ENCODE data around the gene DUOX1. TPM values are rescaled to one million over a fixed set of nuclear protein-coding genes. Genes with fewer than 3 reads are reported as not detected.

DUOX1 gene
- total and polyA plus RNA-seq, 2 donors (not counting 1 experiment from before 2014, with no cell fraction given): 0.27 TPM; not detected in 1

DNA sequence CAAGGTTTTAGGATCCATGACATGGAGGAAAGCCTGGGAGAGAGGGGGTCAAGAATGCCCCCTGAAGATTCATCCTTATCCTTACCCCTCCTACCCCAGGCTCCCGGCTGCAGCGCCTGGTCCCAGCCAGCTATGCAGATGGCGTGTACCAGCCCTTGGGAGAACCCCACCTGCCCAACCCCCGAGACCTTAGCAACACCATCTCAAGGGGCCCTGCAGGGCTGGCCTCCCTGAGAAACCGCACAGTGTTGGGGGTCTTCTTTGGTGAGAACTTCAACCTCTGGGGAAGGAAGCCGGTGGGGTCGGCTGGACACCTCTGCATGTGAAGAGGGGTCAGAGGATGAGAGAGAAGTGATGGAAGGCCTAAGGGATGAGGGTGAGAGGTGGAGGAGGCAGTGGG is 4.3 kb downstream of the DUOX1 start:
- ATAC-seq (ENCODE audit: low read depth) (no peak), DNase-seq (no peak)
- no peak overlapping the region for H3K9ac ChIP-seq (ENCODE audit: low read length)
- Mint-ChIP-seq H3K27ac (no peak overlapping the region), H3K4me3 (peak overlapping the region; percentile 77), H3K27me3 (peaks cover 63% of the 10 kb centered on the region), H3K9me3 (ENCODE audit: insufficient read depth) (no peaks in the 10 kb centered on the region), H3K4me1 (peaks cover 16% of the 10 kb centered on the region)
- intact Hi-C loops (cut with micrococcal nuclease): no loop called here
- H3K9me3 ChIP-seq (ENCODE audit: control extremely low read depth in 1 of 3, control insufficient read depth in 2 of 3, insufficient read depth in 1 of 3, low read length in 2 of 3): peaks cover 0 to 11% (median 0%) of the 10 kb centered on the region in 3 donors
- H3K4me1 ChIP-seq (ENCODE audit: control insufficient read depth in 2 of 2, insufficient read depth in 2 of 2, low read length in 2 of 2): peaks cover 24 to 30% of the 10 kb centered on the region in 2 donors
- WGBS (ENCODE audit: insufficient coverage): 100% methylated on average over 3 of the region's 7 CpGs
- H3K4me3 ChIP-seq (ENCODE audit: control extremely low read depth in 1 of 5, extremely low read depth in 1 of 5, insufficient read depth in 1 of 5, low read depth in 2 of 5, low read length in 4 of 5): no peak overlapping the region
- ChIA-PET POLR2A (no interaction called here), CTCF (interaction anchor here (0.9 to 1.6 kb wide), 3 partner anchors 8 to 13 kb away, joined by 3 to 12 read pairs (median 4); no protein-coding TSS in a partner anchor)
- H3K79me2 ChIP-seq (ENCODE audit: control insufficient read depth, insufficient read depth, low read length): no peaks in the 10 kb centered on the region
- no peaks in the 10 kb centered on the region for H3K36me3 ChIP-seq (replicated peaks in 1 of 2; ENCODE audit: control extremely low read depth in 1 of 2, control insufficient read depth in 1 of 2, extremely low read depth in 1 of 2, insufficient read depth in 2 of 2, low read length in 1 of 2)
- no peak for TF ChIP-seq EZH2 (IDR thresholded peaks at IDR 0.05; ENCODE audit: borderline replicate concordance, insufficient read depth, low read depth, low read length, poor library complexity, severe bottlenecking)
- TF ChIP-seq, protein P1, sequence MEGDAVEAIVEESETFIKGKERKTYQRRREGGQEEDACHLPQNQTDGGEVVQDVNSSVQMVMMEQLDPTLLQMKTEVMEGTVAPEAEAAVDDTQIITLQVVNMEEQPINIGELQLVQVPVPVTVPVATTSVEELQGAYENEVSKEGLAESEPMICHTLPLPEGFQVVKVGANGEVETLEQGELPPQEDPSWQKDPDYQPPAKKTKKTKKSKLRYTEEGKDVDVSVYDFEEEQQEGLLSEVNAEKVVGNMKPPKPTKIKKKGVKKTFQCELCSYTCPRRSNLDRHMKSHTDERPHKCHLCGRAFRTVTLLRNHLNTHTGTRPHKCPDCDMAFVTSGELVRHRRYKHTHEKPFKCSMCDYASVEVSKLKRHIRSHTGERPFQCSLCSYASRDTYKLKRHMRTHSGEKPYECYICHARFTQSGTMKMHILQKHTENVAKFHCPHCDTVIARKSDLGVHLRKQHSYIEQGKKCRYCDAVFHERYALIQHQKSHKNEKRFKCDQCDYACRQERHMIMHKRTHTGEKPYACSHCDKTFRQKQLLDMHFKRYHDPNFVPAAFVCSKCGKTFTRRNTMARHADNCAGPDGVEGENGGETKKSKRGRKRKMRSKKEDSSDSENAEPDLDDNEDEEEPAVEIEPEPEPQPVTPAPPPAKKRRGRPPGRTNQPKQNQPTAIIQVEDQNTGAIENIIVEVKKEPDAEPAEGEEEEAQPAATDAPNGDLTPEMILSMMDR (IDR thresholded peaks at IDR 0.05): no peak
- H4K20me1 ChIP-seq (ENCODE audit: control insufficient read depth, insufficient read depth, low read length, poor library complexity, severe bottlenecking): no peaks in the 10 kb centered on the region
- no peak overlapping the region for H2AFZ ChIP-seq (ENCODE audit: insufficient read depth, low read depth, low read length, poor library complexity, severe bottlenecking)
- H3K27ac ChIP-seq (ENCODE audit: low read length in 2 of 2): no peak overlapping the region
- H3K27me3 ChIP-seq (replicated peaks in 1 of 4; ENCODE audit: control extremely low read depth in 1 of 4, control insufficient read depth in 3 of 4, insufficient read depth in 4 of 4, low read length in 3 of 4): peaks cover 0 to 70% (median 34%) of the 10 kb centered on the region in 4 experiments
- H3K4me2 ChIP-seq (replicated peaks; ENCODE audit: low read depth, low read length, poor library complexity, severe bottlenecking): no peak overlapping the region

DNA sequence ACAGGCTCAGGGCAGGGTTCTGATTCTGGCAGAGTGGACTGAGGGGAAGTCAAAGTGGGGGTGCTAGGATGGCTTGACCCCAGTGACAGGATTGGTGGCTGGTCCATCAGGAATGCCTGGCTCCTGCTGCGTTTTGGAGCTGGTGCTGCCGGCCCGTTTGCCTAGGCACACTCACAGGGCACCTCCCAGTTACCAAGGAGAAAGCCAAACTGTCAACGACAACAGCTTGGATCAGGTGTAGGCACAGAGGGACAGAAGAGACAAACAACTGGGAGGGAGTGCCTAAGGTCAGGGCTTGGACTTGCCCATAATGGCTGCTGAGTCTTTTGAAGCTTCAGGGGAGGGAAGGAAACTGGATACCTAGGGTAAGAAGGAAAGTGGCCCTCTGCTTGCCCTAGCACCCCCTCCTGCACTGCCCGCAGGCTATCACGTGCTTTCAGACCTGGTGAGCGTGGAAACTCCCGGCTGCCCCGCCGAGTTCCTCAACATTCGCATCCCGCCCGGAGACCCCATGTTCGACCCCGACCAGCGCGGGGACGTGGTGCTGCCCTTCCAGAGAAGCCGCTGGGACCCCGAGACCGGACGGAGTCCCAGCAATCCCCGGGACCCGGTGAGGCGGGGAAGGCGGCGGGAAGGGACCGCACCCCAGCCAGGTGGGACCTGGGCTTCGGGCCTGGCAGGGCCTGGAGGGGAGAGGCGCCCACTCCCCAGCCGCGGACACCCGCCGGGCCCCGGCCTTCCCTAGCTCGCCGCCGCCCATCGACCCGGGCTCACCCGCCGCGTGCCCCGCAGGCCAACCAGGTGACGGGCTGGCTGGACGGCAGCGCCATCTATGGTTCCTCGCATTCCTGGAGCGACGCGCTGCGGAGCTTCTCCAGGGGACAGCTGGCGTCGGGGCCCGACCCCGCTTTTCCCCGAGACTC is 5.1 kb downstream of the DUOX1 start:
- H3K27me3 ChIP-seq (replicated peaks in 1 of 4; ENCODE audit: control extremely low read depth in 1 of 4, control insufficient read depth in 3 of 4, insufficient read depth in 4 of 4, low read length in 3 of 4): peaks cover 0 to 61% (median 30%) of the 10 kb centered on the region in 4 experiments
- H4K20me1 ChIP-seq (ENCODE audit: control insufficient read depth, insufficient read depth, low read length, poor library complexity, severe bottlenecking): no peaks in the 10 kb centered on the region
- no peaks in the 10 kb centered on the region for H3K79me2 ChIP-seq (ENCODE audit: control insufficient read depth, insufficient read depth, low read length)
- peaks cover 16 to 21% of the 10 kb centered on the region in 2 donors for H3K4me1 ChIP-seq (ENCODE audit: control insufficient read depth in 2 of 2, insufficient read depth in 2 of 2, low read length in 2 of 2)
- POLR2A ChIA-PET: no interaction called here
- intact Hi-C loops (cut with micrococcal nuclease): no loop called here
- Mint-ChIP-seq H3K9me3 (ENCODE audit: insufficient read depth) (no peaks in the 10 kb centered on the region), H3K4me3 (peak overlapping the region; percentile 77), H3K27me3 (peaks cover 62% of the 10 kb centered on the region), H3K4me1 (peaks cover 16% of the 10 kb centered on the region), H3K27ac (no peak overlapping the region)
- H3K4me3 ChIP-seq (ENCODE audit: control extremely low read depth in 1 of 5, extremely low read depth in 1 of 5, insufficient read depth in 1 of 5, low read depth in 2 of 5, low read length in 4 of 5): peak overlapping the region in 3 of 5 experiments; percentile 8 to 39 (median 32)
- ATAC-seq (ENCODE audit: low read depth) (peak; percentile 61), DNase-seq (peak; percentile 53)
- no peak overlapping the region for H3K27ac ChIP-seq (ENCODE audit: low read length in 2 of 2)
- CTCF ChIA-PET: interaction anchor here (0.9 to 1.6 kb wide), 4 partner anchors 9 to 281 kb away, joined by 3 to 12 read pairs (median 6); no protein-coding TSS in a partner anchor
- TF ChIP-seq EZH2 (IDR thresholded peaks at IDR 0.05; ENCODE audit: borderline replicate concordance, insufficient read depth, low read depth, low read length, poor library complexity, severe bottlenecking): no peak
- TF ChIP-seq, protein P1 (IDR thresholded peaks at IDR 0.05): no peak
- H2AFZ ChIP-seq (ENCODE audit: insufficient read depth, low read depth, low read length, poor library complexity, severe bottlenecking): peak overlapping the region; percentile 38
- H3K36me3 ChIP-seq (replicated peaks in 1 of 2; ENCODE audit: control extremely low read depth in 1 of 2, control insufficient read depth in 1 of 2, extremely low read depth in 1 of 2, insufficient read depth in 2 of 2, low read length in 1 of 2): no peaks in the 10 kb centered on the region
- H3K9me3 ChIP-seq (ENCODE audit: control extremely low read depth in 1 of 3, control insufficient read depth in 2 of 3, insufficient read depth in 1 of 3, low read length in 2 of 3): peaks cover 0 to 6% (median 0%) of the 10 kb centered on the region in 3 donors
- 12% methylated on average over 52 of the region's 57 CpGs for WGBS (ENCODE audit: insufficient coverage)
- peak overlapping the region; percentile 68 for H3K4me2 ChIP-seq (replicated peaks; ENCODE audit: low read depth, low read length, poor library complexity, severe bottlenecking)
- peak overlapping the region; percentile 25 for H3K9ac ChIP-seq (ENCODE audit: low read length)
